Keratinocyte (primary cell): ENCODE data around the gene OR2T35.

Experiments
- CTCF ChIP-seq, 3 experiments: IDR thresholded peaks in 1 of 3; conservative IDR thresholded peaks in 1 of 3; optimal IDR thresholded peaks in 1 of 3; 2 replicates in 2 of 3; 3 replicates in 1 of 3; pipeline versions ENCODE3 to v1.5.1; 2011; ENCODE audit warnings: low read length in 3 of 3, mild to moderate bottlenecking in 3 of 3, moderate library complexity in 2 of 3, control low read depth in 1 of 3, inconsistent platforms in 1 of 3; ENCODE audit not compliant: insufficient read depth in 2 of 3; ENCODE audit errors: extremely low read depth in 1 of 3
- EZH2 ChIP-seq: IDR thresholded peaks from one replicate; pipeline ENCODE4 v1.6.1; 2012; ENCODE audit warnings: inconsistent platforms, mild to moderate bottlenecking, low read length, moderate library complexity

- TF ChIP-seq CTCF (optimal IDR thresholded peaks at IDR 0.05 in 1 of 3, IDR thresholded peaks at IDR 0.05 in 1 of 3, conservative IDR thresholded peaks at IDR 0.05 in 1 of 3; ENCODE audit: extremely low read depth in 1 of 3, insufficient read depth in 2 of 3, low read length in 3 of 3) (no peak), EZH2 (no peak)
Observed at GRCh38 chr1:248596615-248597014, 48.5 kb downstream of the OR2T35 start.
